Keratinocyte (primary cell): Measurements from ENCODE around the gene IFI27. TPM values are rescaled to one million over a fixed set of nuclear protein-coding genes. Genes with fewer than 3 reads are reported as not detected.

Experiments used
- DNase-seq: peaks from one replicate; pipeline ENCODE4 v3.0.0-alpha.2; 2011; ENCODE audit warnings: low read depth, missing footprints, low spot score
- FAIRE-seq: peaks from 2 replicates; lab custom pipeline; 2011; peaks lifted over from hg19 to GRCh38; lab: Jason Lieb, UNC
- H2AFZ ChIP-seq: 2 replicates; pipeline ENCODE4 v1.6.0; 2012; ENCODE audit warnings: low read length, control low read depth, inconsistent platforms; ENCODE audit not compliant: control insufficient read depth
- H3K27ac ChIP-seq: 2 replicates; pipeline ENCODE4 v1.5.1; 2011; ENCODE audit warnings: low read length; ENCODE audit not compliant: control insufficient read depth, insufficient read depth
- H3K27me3 ChIP-seq: 3 replicates; pipeline ENCODE4 v1.6.0; 2011; ENCODE audit warnings: low read length; ENCODE audit not compliant: control insufficient read depth, insufficient read depth; ENCODE audit errors: extremely low read depth
- H3K36me3 ChIP-seq, 2 experiments: 2 replicates in 1 of 2; 3 replicates in 1 of 2; pipeline ENCODE4 v1.5.1; 2011; ENCODE audit warnings: low read length in 2 of 2, mild to moderate bottlenecking in 1 of 2; ENCODE audit not compliant: control insufficient read depth in 2 of 2, insufficient read depth in 2 of 2; ENCODE audit errors: extremely low read depth in 1 of 2
- H3K4me1 ChIP-seq: 3 replicates; pipeline ENCODE4 v1.5.1; 2011; ENCODE audit warnings: low read length; ENCODE audit not compliant: control insufficient read depth, insufficient read depth; ENCODE audit errors: extremely low read depth
- H3K4me2 ChIP-seq: 3 replicates; pipeline ENCODE4 v1.6.0; 2011; ENCODE audit warnings: low read depth, low read length; ENCODE audit not compliant: control insufficient read depth, insufficient read depth; ENCODE audit errors: extremely low read depth
- H3K4me3 ChIP-seq, 3 experiments: fragments of 200-600 bp in 1 of 3; sonication (generic) in 1 of 3; 2 replicates in 2 of 3; 3 replicates in 1 of 3; pipeline ENCODE4 v1.5.1; 2011 to 2016; ENCODE audit warnings: low read length in 3 of 3, mild to moderate bottlenecking in 3 of 3, control low read depth in 2 of 3, inconsistent platforms in 1 of 3, low read depth in 1 of 3, mixed read lengths in 1 of 3, mixed run types in 1 of 3, moderate library complexity in 1 of 3; ENCODE audit not compliant: control insufficient read depth in 2 of 3, insufficient read depth in 2 of 3; ENCODE audit errors: extremely low read depth in 1 of 3
- H3K79me2 ChIP-seq: 2 replicates; pipeline ENCODE4 v1.6.0; 2012; ENCODE audit warnings: low read length; ENCODE audit not compliant: control insufficient read depth, insufficient read depth
- H3K9ac ChIP-seq: 3 replicates; pipeline ENCODE4 v1.6.0; 2011; ENCODE audit warnings: low read length; ENCODE audit not compliant: control insufficient read depth, insufficient read depth; ENCODE audit errors: extremely low read depth
- H3K9me1 ChIP-seq: 3 replicates; pipeline ENCODE4 v1.6.0; 2011; ENCODE audit warnings: low read length; ENCODE audit not compliant: control insufficient read depth, insufficient read depth; ENCODE audit errors: extremely low read depth
- H3K9me3 ChIP-seq: 2 replicates; pipeline ENCODE4 v1.5.1; 2012; ENCODE audit warnings: low read depth, low read length; ENCODE audit not compliant: control insufficient read depth
- H4K20me1 ChIP-seq: 3 replicates; pipeline ENCODE4 v1.6.0; 2011; ENCODE audit warnings: low read length; ENCODE audit not compliant: control insufficient read depth, insufficient read depth; ENCODE audit errors: extremely low read depth
- CTCF ChIP-seq, 3 experiments: IDR thresholded peaks in 1 of 3; conservative IDR thresholded peaks in 1 of 3; optimal IDR thresholded peaks in 1 of 3; 2 replicates in 2 of 3; 3 replicates in 1 of 3; pipeline versions ENCODE3 to v1.5.1; 2011; ENCODE audit warnings: low read length in 3 of 3, mild to moderate bottlenecking in 3 of 3, moderate library complexity in 2 of 3, control low read depth in 1 of 3, inconsistent platforms in 1 of 3; ENCODE audit not compliant: insufficient read depth in 2 of 3; ENCODE audit errors: extremely low read depth in 1 of 3
- EZH2 ChIP-seq: IDR thresholded peaks from one replicate; pipeline ENCODE4 v1.6.1; 2012; ENCODE audit warnings: inconsistent platforms, mild to moderate bottlenecking, low read length, moderate library complexity
- dilution Hi-C: fragments of 300-500 bp; cut with MboI; formaldehyde crosslinking; loops from one replicate; pipeline ENCODE4 v1.7.0; 2020; ENCODE audit warnings: low sequenced_read_pairs; ENCODE audit not compliant: extremely low pct_ligation_motif_present
- polyA plus RNA-seq, 5 experiments: library from polyadenylated mRNA; depleted of rRNA in 3 of 5; stranded (reverse) in 3 of 5; stranded (forward) in 1 of 5; unstranded in 1 of 5; fragments of >200 nt; gene quantifications; 1 replicate in 1 of 5; 2 replicates in 3 of 5; 3 replicates in 1 of 5; pipeline versions ENCODE4 v1.2.1 to v1.2.3, GENCODE V29; 2011 to 2012; ENCODE audit warnings: missing spikeins in 2 of 5, low read depth in 1 of 5, low replicate concordance in 1 of 5

The IFI27 gene
- polyA plus RNA-seq, 1 donor (not counting 4 experiments of a cell fraction or from before 2014, with no cell fraction given), result 1,132 TPM

GRCh38 chr14:94163796-94164195 lies 53.3 kb downstream of the IFI27 start:
- no peak for TF ChIP-seq EZH2
- TF ChIP-seq CTCF (optimal IDR thresholded peaks at IDR 0.05 in 1 of 3, IDR thresholded peaks at IDR 0.05 in 1 of 3, conservative IDR thresholded peaks at IDR 0.05 in 1 of 3; ENCODE audit: extremely low read depth in 1 of 3, insufficient read depth in 2 of 3, low read length in 3 of 3), result no peak
- dilution Hi-C loops, result no loop called here
- Histone ChIP-seq H3K4me3 (no peak overlapping the region), H3K4me1 (no peaks in the 10 kb centered on the region), H4K20me1 (no peaks in the 10 kb centered on the region), H3K4me2 (no peak overlapping the region), H3K9me1 (no peaks in the 10 kb centered on the region), H3K9ac (no peak overlapping the region), H2AFZ (no peak overlapping the region), H3K36me3 (no peaks in the 10 kb centered on the region), H3K27me3 (peaks cover 9% of the 10 kb centered on the region), H3K27ac (no peak overlapping the region), H3K9me3 (no peaks in the 10 kb centered on the region), H3K79me2 (no peaks in the 10 kb centered on the region)
- FAIRE-seq (no peak), DNase-seq (no peak)

DNA sequence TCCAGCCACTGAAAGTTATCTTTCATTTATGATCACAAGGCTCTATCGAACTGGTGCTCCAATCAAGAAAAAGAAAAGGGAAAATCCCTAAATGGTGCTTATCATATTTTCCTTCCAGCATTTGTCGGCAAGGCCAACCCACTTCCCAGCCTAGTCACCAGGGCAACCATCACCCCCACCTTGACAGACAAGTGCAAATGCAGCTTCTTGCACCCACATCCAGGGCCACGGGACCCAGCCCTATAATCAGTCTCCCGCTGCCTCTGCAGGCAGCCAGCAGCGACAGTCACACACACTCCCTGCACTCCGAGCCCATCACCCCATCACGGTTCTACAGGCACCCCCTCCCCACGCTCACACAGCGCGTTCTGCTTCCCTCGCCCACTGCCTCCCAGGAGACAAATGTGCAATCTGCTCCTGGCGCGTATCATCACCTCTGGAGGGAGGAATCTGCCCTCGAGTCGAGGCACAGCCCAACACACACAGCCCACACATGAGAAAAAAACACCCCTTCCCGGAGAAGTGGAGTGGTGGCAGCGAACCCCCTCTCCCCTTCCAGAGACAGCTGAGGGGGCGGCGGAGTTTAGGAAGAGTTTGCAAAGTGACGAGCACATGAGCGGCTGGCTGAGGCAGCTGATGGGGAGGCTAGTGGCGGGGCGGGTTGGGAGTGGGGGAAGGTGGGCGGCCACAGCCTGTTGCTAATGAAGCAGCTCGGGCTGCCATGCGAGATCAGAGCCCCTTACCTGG lies 54.3 kb downstream of the IFI27 start:
- no peak for TF ChIP-seq EZH2
- no peak for TF ChIP-seq CTCF (optimal IDR thresholded peaks at IDR 0.05 in 1 of 3, IDR thresholded peaks at IDR 0.05 in 1 of 3, conservative IDR thresholded peaks at IDR 0.05 in 1 of 3; ENCODE audit: extremely low read depth in 1 of 3, insufficient read depth in 2 of 3, low read length in 3 of 3)
- DNase-seq (no peak), FAIRE-seq (no peak)
- Histone ChIP-seq H2AFZ (peak overlapping the region; percentile 7), H3K27ac (no peak overlapping the region), H3K9me3 (no peaks in the 10 kb centered on the region), H3K27me3 (peaks cover 9% of the 10 kb centered on the region), H3K9me1 (no peaks in the 10 kb centered on the region), H3K36me3 (no peaks in the 10 kb centered on the region), H3K9ac (no peak overlapping the region), H3K4me2 (no peak overlapping the region), H4K20me1 (no peaks in the 10 kb centered on the region), H3K79me2 (no peaks in the 10 kb centered on the region), H3K4me1 (no peaks in the 10 kb centered on the region), H3K4me3 (no peak overlapping the region)
- dilution Hi-C loops, result no loop called here
